Duodenal mucosa (tissue), 2 donors: ENCODE measurements around the gene GALNTL6.
"Not testable (repeated sequence)": the region's sequence is repeated elsewhere in the genome, so short reads cannot be mapped to it uniquely, and the experiment has no call there.

Experiments used
- H3K27ac ChIP-seq: one replicate; pipeline ENCODE4 v1.7.0; 2013; ENCODE audit warnings: low read depth, low read length
- H3K27me3 ChIP-seq, 2 donors: one replicate each; pipeline ENCODE4 v1.7.0; 2013; ENCODE audit warnings: low read length in 2 of 2, control low read depth in 1 of 2; ENCODE audit not compliant: insufficient read depth in 2 of 2, control insufficient read depth in 1 of 2
- H3K36me3 ChIP-seq, 2 donors: one replicate each; pipeline ENCODE4 v1.7.0; 2013; ENCODE audit warnings: low read length in 2 of 2, control low read depth in 1 of 2; ENCODE audit not compliant: insufficient read depth in 2 of 2, control insufficient read depth in 1 of 2
- H3K4me1 ChIP-seq, 2 donors: one replicate each; pipeline ENCODE4 v1.7.0; 2013; ENCODE audit warnings: low read length in 2 of 2, control low read depth in 1 of 2; ENCODE audit not compliant: insufficient read depth in 2 of 2, control insufficient read depth in 1 of 2
- H3K4me3 ChIP-seq, 2 donors: one replicate each; pipeline ENCODE4 v1.7.0; 2013; ENCODE audit warnings: low read length in 2 of 2, low read depth in 1 of 2
- H3K9ac ChIP-seq, 2 donors: one replicate each; pipeline ENCODE4 v1.7.0; 2013; ENCODE audit warnings: low read length in 2 of 2, low read depth in 1 of 2
- H3K9me3 ChIP-seq, 2 donors: one replicate each; pipeline ENCODE4 v1.7.0; 2013; ENCODE audit warnings: low read length in 2 of 2, control low read depth in 1 of 2; ENCODE audit not compliant: control insufficient read depth in 1 of 2

GALNTL6 gene

GRCh38 chr4:172786039-172786792, 973.0 kb downstream of the GALNTL6 start:
- H3K9ac ChIP-seq: no peak overlapping the region
- no peaks in the 10 kb centered on the region for H3K36me3 ChIP-seq
- H3K4me1 ChIP-seq: no peaks in the 10 kb centered on the region
- H3K27me3 ChIP-seq: no peaks in the 10 kb centered on the region
- H3K4me3 ChIP-seq: no peak overlapping the region
- no peaks in the 10 kb centered on the region for H3K9me3 ChIP-seq
- no peak overlapping the region for H3K27ac ChIP-seq

DNA sequence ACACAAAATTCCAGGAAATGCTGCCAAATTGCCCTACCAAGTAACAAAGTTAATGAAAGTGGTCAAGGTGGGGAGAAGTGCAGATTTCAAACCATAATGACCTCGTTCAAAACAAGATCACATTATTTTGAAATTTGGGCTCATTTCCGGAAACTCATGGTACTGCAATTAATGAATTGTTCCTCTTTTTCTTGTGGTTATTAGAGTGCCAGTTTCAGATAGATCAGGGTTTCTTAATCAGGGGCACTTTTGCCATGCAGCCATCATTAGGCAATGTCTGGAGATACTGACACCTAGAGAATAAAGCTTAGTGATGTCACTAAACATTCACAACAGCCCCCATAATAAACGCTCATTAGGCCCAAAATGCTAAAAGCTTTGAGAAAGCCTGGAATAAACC, 973.9 kb downstream of the GALNTL6 start:
- Histone ChIP-seq H3K27ac (no peak overlapping the region), H3K9me3 (no peaks in the 10 kb centered on the region), H3K4me1 (no peaks in the 10 kb centered on the region), H3K4me3 (no peak overlapping the region), H3K27me3 (no peaks in the 10 kb centered on the region), H3K36me3 (no peaks in the 10 kb centered on the region), H3K9ac (no peak overlapping the region)

GRCh38 chr4:172791841-172792240, 978.6 kb downstream of the GALNTL6 start:
- Histone ChIP-seq H3K9me3 (no peaks in the 10 kb centered on the region), H3K36me3 (no peaks in the 10 kb centered on the region), H3K9ac (no peak overlapping the region), H3K27me3 (no peaks in the 10 kb centered on the region), H3K4me1 (no peaks in the 10 kb centered on the region), H3K4me3 (no peak overlapping the region), H3K27ac (no peak overlapping the region)

DNA sequence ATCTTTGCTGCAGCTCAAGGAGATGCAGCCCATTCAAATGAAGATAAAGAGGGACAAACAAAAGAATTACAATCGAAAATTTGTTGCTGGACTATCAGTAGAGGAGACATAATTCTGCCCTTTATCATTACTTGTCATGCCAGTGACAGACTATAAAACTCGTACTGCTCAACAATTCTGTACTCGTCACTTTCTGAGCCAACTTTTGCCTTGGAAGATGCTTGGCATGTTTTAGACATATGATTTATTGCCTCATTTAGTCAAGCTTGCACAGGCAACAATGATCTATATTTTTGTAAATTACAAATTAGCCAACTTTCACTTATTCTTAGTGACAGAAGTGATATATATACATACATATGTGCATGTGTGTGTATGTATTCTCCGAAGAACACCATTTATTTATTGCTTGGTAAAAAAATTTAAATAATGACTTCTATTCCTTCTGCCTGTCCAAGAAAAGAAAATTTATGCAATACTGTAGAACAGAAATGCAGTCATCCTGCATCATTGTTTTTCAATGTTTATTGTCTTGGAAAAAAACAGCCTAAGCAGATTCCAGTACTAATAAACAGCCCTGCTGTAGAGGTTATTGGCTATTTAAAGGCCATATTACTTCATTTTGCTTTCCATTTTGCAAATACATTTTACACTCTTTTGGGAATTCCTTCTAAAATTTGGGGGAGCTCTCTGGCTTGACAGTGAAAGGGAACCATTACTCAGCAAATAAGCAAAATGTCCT, 980.5 kb downstream of the GALNTL6 start:
- Histone ChIP-seq H3K4me3 (no peak overlapping the region), H3K9ac (no peak overlapping the region), H3K4me1 (no peaks in the 10 kb centered on the region), H3K27ac (no peak overlapping the region), H3K27me3 (no peaks in the 10 kb centered on the region), H3K9me3 (no peaks in the 10 kb centered on the region), H3K36me3 (no peaks in the 10 kb centered on the region)

GRCh38 chr4:172794307-172794703, 981.1 kb downstream of the GALNTL6 start:
- Histone ChIP-seq H3K27me3 (no peaks in the 10 kb centered on the region), H3K4me3 (no peak overlapping the region), H3K36me3 (no peaks in the 10 kb centered on the region), H3K27ac (no peak overlapping the region), H3K9me3 (no peaks in the 10 kb centered on the region), H3K9ac (no peak overlapping the region), H3K4me1 (no peaks in the 10 kb centered on the region)

- H3K4me1 ChIP-seq, H3K9ac ChIP-seq, H3K4me3 ChIP-seq, H3K27ac ChIP-seq, H3K36me3 ChIP-seq, H3K9me3 ChIP-seq, H3K27me3 ChIP-seq: not testable (repeated sequence)
Measured at GRCh38 chr4:172797281-172797680, 984.1 kb downstream of the GALNTL6 start.

DNA sequence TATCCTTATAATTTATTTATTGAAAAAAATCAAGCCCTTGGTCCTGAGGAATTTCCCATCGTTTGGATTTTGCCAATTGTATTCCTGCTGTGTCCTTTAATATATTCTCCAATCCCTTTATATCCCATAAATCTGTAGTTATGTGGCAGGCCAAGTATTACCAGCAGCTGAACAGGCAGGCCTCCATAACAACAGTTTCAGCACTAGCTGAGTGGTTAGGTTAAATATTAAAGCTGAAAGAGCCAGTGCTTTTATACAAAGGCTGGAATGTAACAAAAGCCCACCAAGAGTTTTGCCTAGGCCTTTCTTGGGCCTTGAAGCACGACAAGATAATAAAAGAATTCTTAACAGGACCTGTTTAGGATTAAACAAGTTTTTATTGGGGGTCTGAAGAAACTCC, 988.8 kb downstream of the GALNTL6 start:
- Histone ChIP-seq H3K4me1 (no peaks in the 10 kb centered on the region), H3K9me3 (no peaks in the 10 kb centered on the region), H3K9ac (no peak overlapping the region), H3K27ac (no peak overlapping the region), H3K4me3 (no peak overlapping the region), H3K36me3 (no peaks in the 10 kb centered on the region), H3K27me3 (no peaks in the 10 kb centered on the region)

GRCh38 chr4:172806841-172807240, 993.6 kb downstream of the GALNTL6 start:
- H3K4me1 ChIP-seq: no peaks in the 10 kb centered on the region
- no peak overlapping the region for H3K9ac ChIP-seq
- no peak overlapping the region for H3K4me3 ChIP-seq
- no peak overlapping the region for H3K27ac ChIP-seq
- H3K36me3 ChIP-seq: no peaks in the 10 kb centered on the region
- H3K9me3 ChIP-seq: no peaks in the 10 kb centered on the region
- no peaks in the 10 kb centered on the region for H3K27me3 ChIP-seq

GRCh38 chr4:172808196-172808595, 995.0 kb downstream of the GALNTL6 start:
- H3K9ac ChIP-seq: no peak overlapping the region
- no peak overlapping the region for H3K27ac ChIP-seq
- H3K36me3 ChIP-seq: no peaks in the 10 kb centered on the region
- H3K4me1 ChIP-seq: no peaks in the 10 kb centered on the region
- H3K4me3 ChIP-seq: no peak overlapping the region
- no peaks in the 10 kb centered on the region for H3K27me3 ChIP-seq
- no peaks in the 10 kb centered on the region for H3K9me3 ChIP-seq

- H3K4me1 ChIP-seq: no peaks in the 10 kb centered on the region
- H3K9ac ChIP-seq: no peak overlapping the region
- H3K9me3 ChIP-seq: no peaks in the 10 kb centered on the region
- no peak overlapping the region for H3K27ac ChIP-seq
- H3K27me3 ChIP-seq: no peaks in the 10 kb centered on the region
- H3K4me3 ChIP-seq: no peak overlapping the region
- H3K36me3 ChIP-seq: no peaks in the 10 kb centered on the region
Measured at GRCh38 chr4:172809319-172809718, 996.1 kb downstream of the GALNTL6 start.
